ENCODE measurements around the gene PPIL6.

DNA sequence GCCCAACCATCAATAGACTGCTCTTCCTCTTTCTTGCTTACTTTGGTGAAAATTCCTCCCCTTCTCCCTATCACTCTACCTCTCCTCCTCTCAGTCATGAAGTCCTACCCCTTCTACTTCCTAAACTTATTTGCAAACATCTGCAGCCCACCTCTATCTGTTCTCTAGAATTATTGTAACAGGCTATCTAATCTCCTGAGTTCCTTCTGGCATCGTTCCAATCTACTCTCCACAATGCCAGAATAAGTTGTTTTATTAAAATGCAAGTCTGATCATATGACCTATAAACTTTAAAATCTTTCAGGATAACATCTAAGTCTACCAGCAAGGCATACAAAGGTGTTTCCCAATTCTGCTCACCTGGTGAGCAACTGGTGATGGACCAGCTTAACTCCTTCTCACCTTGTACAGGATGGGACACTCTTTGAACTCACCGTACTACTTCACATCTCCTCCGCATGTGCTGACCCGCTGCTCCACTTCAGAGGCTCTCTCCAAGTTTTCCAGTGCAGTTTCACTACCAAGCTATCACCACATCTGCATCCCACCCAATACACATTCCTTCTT, 66.0 kb downstream of the PPIL6 start:
- TF ChIP-seq, protein P1, sequence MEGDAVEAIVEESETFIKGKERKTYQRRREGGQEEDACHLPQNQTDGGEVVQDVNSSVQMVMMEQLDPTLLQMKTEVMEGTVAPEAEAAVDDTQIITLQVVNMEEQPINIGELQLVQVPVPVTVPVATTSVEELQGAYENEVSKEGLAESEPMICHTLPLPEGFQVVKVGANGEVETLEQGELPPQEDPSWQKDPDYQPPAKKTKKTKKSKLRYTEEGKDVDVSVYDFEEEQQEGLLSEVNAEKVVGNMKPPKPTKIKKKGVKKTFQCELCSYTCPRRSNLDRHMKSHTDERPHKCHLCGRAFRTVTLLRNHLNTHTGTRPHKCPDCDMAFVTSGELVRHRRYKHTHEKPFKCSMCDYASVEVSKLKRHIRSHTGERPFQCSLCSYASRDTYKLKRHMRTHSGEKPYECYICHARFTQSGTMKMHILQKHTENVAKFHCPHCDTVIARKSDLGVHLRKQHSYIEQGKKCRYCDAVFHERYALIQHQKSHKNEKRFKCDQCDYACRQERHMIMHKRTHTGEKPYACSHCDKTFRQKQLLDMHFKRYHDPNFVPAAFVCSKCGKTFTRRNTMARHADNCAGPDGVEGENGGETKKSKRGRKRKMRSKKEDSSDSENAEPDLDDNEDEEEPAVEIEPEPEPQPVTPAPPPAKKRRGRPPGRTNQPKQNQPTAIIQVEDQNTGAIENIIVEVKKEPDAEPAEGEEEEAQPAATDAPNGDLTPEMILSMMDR (IDR thresholded peaks at IDR 0.05), result no peak
- TF ChIP-seq POLR2AphosphoS5 (IDR thresholded peaks at IDR 0.05) (no peak), POLR2A (IDR thresholded peaks at IDR 0.05) (no peak), EP300 (IDR thresholded peaks at IDR 0.05) (no peak)

All from suprapubic skin (tissue), 4 donors.